Effector memory CD4-positive, alpha-beta T cell (primary cell): Measurements from ENCODE around the gene FABP3.

ENCODE experiments used
- DNase-seq, 3 donors: peaks; one replicate each; pipeline ENCODE4 v3.0.0-alpha.2; 2020
- H3K27ac ChIP-seq: 2 replicates; pipeline ENCODE4 v1.7.0; 2013; ENCODE audit warnings: mild to moderate bottlenecking, low read length, moderate library complexity; ENCODE audit not compliant: insufficient read depth, poor library complexity, severe bottlenecking
- H3K27me3 ChIP-seq: replicated peaks from 2 replicates; pipeline ENCODE4 v1.7.0; 2013; ENCODE audit warnings: mild to moderate bottlenecking, low read length; ENCODE audit not compliant: insufficient read depth, control insufficient read depth, poor library complexity, severe bottlenecking
- H3K36me3 ChIP-seq: 2 replicates; pipeline ENCODE4 v1.7.0; 2013; ENCODE audit warnings: mild to moderate bottlenecking, low read length, moderate library complexity; ENCODE audit not compliant: control insufficient read depth, insufficient read depth
- H3K4me1 ChIP-seq: 2 replicates; pipeline ENCODE4 v1.7.0; 2013; ENCODE audit warnings: low read length, mild to moderate bottlenecking; ENCODE audit not compliant: control insufficient read depth, insufficient read depth, poor library complexity, severe bottlenecking
- H3K4me3 ChIP-seq: 2 replicates; pipeline ENCODE4 v1.7.0; 2013; ENCODE audit warnings: low read length, low read depth, mild to moderate bottlenecking; ENCODE audit not compliant: insufficient read depth, poor library complexity, severe bottlenecking
- H3K9me3 ChIP-seq: 2 replicates; pipeline ENCODE4 v1.7.0; 2013; ENCODE audit warnings: mild to moderate bottlenecking, low read length, moderate library complexity; ENCODE audit not compliant: control insufficient read depth
- total RNA-seq, 3 donors: gene quantifications; one replicate each; lab custom pipeline; 2026; lab: John Stamatoyannopoulos, UW

Gene FABP3
- 0 reads per million in 3 donors for total RNA-seq

- Histone ChIP-seq H3K27me3 (no peaks in the 10 kb centered on the region), H3K9me3 (no peaks in the 10 kb centered on the region), H3K4me3 (peak within 1 kb of the TSS; percentile 39), H3K27ac (no peak within 1 kb of the TSS), H3K4me1 (peaks cover 11% of the 10 kb centered on the region), H3K36me3 (no peaks in the 10 kb centered on the region)
- no peak for DNase-seq
These were observed at the start of gene FABP3 for GRCh38 chr1:31373056-31373896. FABP3 (minus strand) TSS chr1:31373076; CDS start chr1:31373014, 62 bp downstream.

- no peak overlapping the region for H3K27ac ChIP-seq
- DNase-seq = no peak
These were observed 48.6 kb upstream of the FABP3 start for GRCh38 chr1:31421371-31422040.

GRCh38 chr1:31420716-31421115, 47.8 kb upstream of the FABP3 start:
- no peak for DNase-seq
- no peak overlapping the region for H3K27ac ChIP-seq
- H3K27me3 ChIP-seq = peaks cover 3% of the 10 kb centered on the region
- no peak overlapping the region for H3K4me3 ChIP-seq
- no peaks in the 10 kb centered on the region for H3K36me3 ChIP-seq
- H3K9me3 ChIP-seq = no peaks in the 10 kb centered on the region
- no peaks in the 10 kb centered on the region for H3K4me1 ChIP-seq

More at GRCh38 chr1:31421371-31422040, 48.6 kb upstream of the FABP3 start:
- no peaks in the 10 kb centered on the region for H3K9me3 ChIP-seq
- peaks cover 4% of the 10 kb centered on the region for H3K27me3 ChIP-seq
- no peak overlapping the region for H3K4me3 ChIP-seq
- no peaks in the 10 kb centered on the region for H3K36me3 ChIP-seq
- no peaks in the 10 kb centered on the region for H3K4me1 ChIP-seq

GRCh38 chr1:31418626-31419323, 45.9 kb upstream of the FABP3 start:
- no peak for DNase-seq
- H3K27me3 ChIP-seq = peaks cover 3% of the 10 kb centered on the region
- H3K4me1 ChIP-seq = peaks cover 3% of the 10 kb centered on the region
- no peaks in the 10 kb centered on the region for H3K9me3 ChIP-seq
- no peak overlapping the region for H3K4me3 ChIP-seq
- no peaks in the 10 kb centered on the region for H3K36me3 ChIP-seq
- no peak overlapping the region for H3K27ac ChIP-seq

GRCh38 chr1:31417148-31417547, 44.3 kb upstream of the FABP3 start:
- Histone ChIP-seq H3K4me1 (peaks cover 11% of the 10 kb centered on the region), H3K9me3 (no peaks in the 10 kb centered on the region), H3K4me3 (no peak overlapping the region), H3K27me3 (peaks cover 15% of the 10 kb centered on the region), H3K36me3 (no peaks in the 10 kb centered on the region), H3K27ac (no peak overlapping the region)
- no peak for DNase-seq

- no peak for DNase-seq
- Histone ChIP-seq H3K4me3 (no peak overlapping the region), H3K27ac (no peak overlapping the region), H3K36me3 (no peaks in the 10 kb centered on the region), H3K4me1 (peaks cover 11% of the 10 kb centered on the region), H3K27me3 (peaks cover 17% of the 10 kb centered on the region), H3K9me3 (no peaks in the 10 kb centered on the region)
These were observed 43.3 kb upstream of the FABP3 start for GRCh38 chr1:31416101-31416736.

- H3K27ac ChIP-seq = no peak overlapping the region
These were observed 42.8 kb upstream of the FABP3 start for GRCh38 chr1:31415658-31416057.

GRCh38 chr1:31414980-31415370, 42.1 kb upstream of the FABP3 start:
- H3K9me3 ChIP-seq = no peaks in the 10 kb centered on the region
- H3K27ac ChIP-seq = no peak overlapping the region
- H3K36me3 ChIP-seq = no peaks in the 10 kb centered on the region
- no peak overlapping the region for H3K4me3 ChIP-seq
- DNase-seq = no peak
- peaks cover 11% of the 10 kb centered on the region for H3K4me1 ChIP-seq
- H3K27me3 ChIP-seq = peaks cover 17% of the 10 kb centered on the region

More at GRCh38 chr1:31415658-31416057, 42.8 kb upstream of the FABP3 start:
- Histone ChIP-seq H3K9me3 (no peaks in the 10 kb centered on the region), H3K27me3 (peaks cover 17% of the 10 kb centered on the region), H3K4me3 (no peak overlapping the region), H3K36me3 (no peaks in the 10 kb centered on the region), H3K4me1 (peaks cover 11% of the 10 kb centered on the region)
- no peak for DNase-seq

- no peak for DNase-seq
- H3K9me3 ChIP-seq = no peaks in the 10 kb centered on the region
- peaks cover 17% of the 10 kb centered on the region for H3K27me3 ChIP-seq
- no peaks in the 10 kb centered on the region for H3K36me3 ChIP-seq
- H3K27ac ChIP-seq = no peak overlapping the region
- H3K4me3 ChIP-seq = peak overlapping the region; percentile 66
- peaks cover 11% of the 10 kb centered on the region for H3K4me1 ChIP-seq
These were observed 40.6 kb upstream of the FABP3 start for GRCh38 chr1:31413405-31414001.
